Spleen (tissue), 11 donors: ENCODE data around the gene MYL11. TPM values are rescaled to one million over a fixed set of nuclear protein-coding genes. Genes with fewer than 3 reads are reported as not detected.
A peak's percentile ranks its signal among the peaks of the same experiment; 100 is the strongest.

Source experiments
- DNase-seq: peaks from one replicate; pipeline ENCODE4 v3.0.0-alpha.2; 2020
- H3K27ac ChIP-seq, 8 donors: fragments of 200-600 bp; sonication (generic) in 7 of 8; 1 replicate in 4 of 8; 2 replicates in 4 of 8; pipeline versions ENCODE4 v1.5.0 to v1.8.0; 2016 to 2021; ENCODE audit warnings: inconsistent platforms in 4 of 8, mild to moderate bottlenecking in 4 of 8, moderate library complexity in 1 of 8
- H3K27me3 ChIP-seq, 7 donors: fragments of 200-600 bp; sonication (generic) in 6 of 7; replicated peaks in 1 of 7; 1 replicate in 4 of 7; 2 replicates in 3 of 7; pipeline versions ENCODE4 v1.5.0 to v1.8.0; 2016 to 2021; ENCODE audit warnings: inconsistent platforms in 3 of 7, mild to moderate bottlenecking in 1 of 7
- H3K36me3 ChIP-seq, 6 donors: fragments of 200-600 bp; sonication (generic) in 5 of 6; 1 replicate in 4 of 6; 2 replicates in 2 of 6; pipeline versions ENCODE4 v1.5.0 to v1.8.0; 2016 to 2021; ENCODE audit warnings: inconsistent platforms in 2 of 6
- H3K4me1 ChIP-seq, 6 donors: fragments of 200-600 bp; sonication (generic) in 5 of 6; 1 replicate in 3 of 6; 2 replicates in 3 of 6; pipeline versions ENCODE4 v1.5.0 to v1.8.0; 2016 to 2021; ENCODE audit warnings: inconsistent platforms in 3 of 6
- H3K4me3 ChIP-seq, 8 donors: fragments of 200-600 bp; sonication (generic) in 7 of 8; 1 replicate in 4 of 8; 2 replicates in 4 of 8; pipeline versions ENCODE4 v1.5.0 to v1.8.0; 2016 to 2021; ENCODE audit warnings: inconsistent platforms in 4 of 8, mild to moderate bottlenecking in 4 of 8, moderate library complexity in 2 of 8
- H3K9me3 ChIP-seq, 8 donors: fragments of 200-600 bp; sonication (generic) in 7 of 8; 1 replicate in 4 of 8; 2 replicates in 4 of 8; pipeline versions ENCODE4 v1.5.0 to v1.8.0; 2016 to 2021; ENCODE audit warnings: inconsistent platforms in 4 of 8
- CTCF ChIP-seq, 11 experiments: fragments of 200-600 bp in 7 of 11; fragments of 450-650 bp in 4 of 11; sonication (generic) in 4 of 11; IDR thresholded peaks in 8 of 11; conservative IDR thresholded peaks in 3 of 11; 1 replicate in 7 of 11; 2 replicates in 4 of 11; pipeline versions ENCODE4 v1.4.0 to v1.8.0; 2016 to 2021; ENCODE audit warnings: antibody characterized with exemption in 11 of 11, inconsistent platforms in 4 of 11, mild to moderate bottlenecking in 1 of 11
- POLR2A ChIP-seq, 3 donors: fragments of 450-650 bp; IDR thresholded peaks; one replicate each; pipeline ENCODE4 v1.5.1; 2017; ENCODE audit warnings: antibody characterized with exemption in 3 of 3, mild to moderate bottlenecking in 1 of 3
- POLR2AphosphoS5 ChIP-seq, 3 donors: sonication (generic); formaldehyde crosslinking; IDR thresholded peaks; one replicate each; pipeline ENCODE4 v1.5.1; 2017; ENCODE audit warnings: antibody characterized with exemption in 3 of 3
- whole genome bisulfite sequencing, 5 donors: extraction: QIAGEN DNeasy Blood & Tissue Kit in 3 of 5; methylation state at CpG; one replicate each; pipeline versions ENCODE4 v1.1.5 to v1.1.7; 2013 to 2018; 5-methylcytosine and 5-hydroxymethylcytosine counted together
- intact Hi-C: fragments of 100-400 bp; cut with DNase I; formaldehyde crosslinking; loops from one replicate; pipeline ENCODE4 v1.15.0; 2023; ENCODE audit warnings: low total_unique reads
- polyA plus RNA-seq, 3 donors: library from polyadenylated mRNA; stranded (reverse); fragments of 200-250 nt; gene quantifications; one replicate each; pipeline ENCODE4 v1.2.1, GENCODE V29; 2013
- total RNA-seq, 7 donors: library from RNA; depleted of rRNA in 3 of 7; stranded (reverse); fragments of >200 nt in 3 of 7; fragmentation: NEBNext Ultra II Directional in 4 of 7; extraction: Animal tissue kit (Norgen Biotek cat#: 25700) in 4 of 7; gene quantifications; one replicate each; pipeline versions ENCODE4 v1.1.0 to v1.2.1, GENCODE V29; 2016 to 2021
- donor health status: healthy with polysubstance abuse.
- donor health status: DM: no; HTN: no; CAD: no; lungs with moderate emphysema.
- donor health status: DM: no; HTN: no; CAD: no.
- donor health status: Bipolar disorder and iron deficiency.
- donor health status: healthy.
- donor health status: DM: no; HTN: no; CAD: no.
- donor health status: DM: yes; HTN: yes; CAD: no.

Gene MYL11
- total and polyA plus RNA-seq, 10 donors: 1.4 to 4.3 (median 2.8) TPM; not detected in 6

- peak overlapping the region in 7 of 8 donors; percentile 55 to 100 (median 83) for H3K27ac ChIP-seq
- no peak overlapping the region for H3K4me3 ChIP-seq
- H3K4me1 ChIP-seq: peaks cover 16 to 59% (median 40%) of the 10 kb centered on the region in 6 donors
- intact Hi-C loops: no loop called here
- DNase-seq: no peak
- WGBS, 5 donors: 55 to 65% (median 61%) methylated on average over 2 of the region's 2 CpGs
- no peaks in the 10 kb centered on the region for H3K27me3 ChIP-seq
- TF ChIP-seq POLR2AphosphoS5 (IDR thresholded peaks at IDR 0.05): no peak
- TF ChIP-seq CTCF (IDR thresholded peaks at IDR 0.05 in 8 of 11, conservative IDR thresholded peaks at IDR 0.05 in 3 of 11): no peak
- no peak for TF ChIP-seq POLR2A (IDR thresholded peaks at IDR 0.05)
- H3K36me3 ChIP-seq: peaks cover 0 to 11% (median 0%) of the 10 kb centered on the region in 6 donors
- no peaks in the 10 kb centered on the region for H3K9me3 ChIP-seq
Measured at GRCh38 chr16:30383521-30383920, 8.9 kb downstream of the MYL11 start.

- H3K27me3 ChIP-seq: no peaks in the 10 kb centered on the region
- WGBS, 5 donors: 15 to 20% (median 18%) methylated on average over 31 of the region's 31 CpGs
- intact Hi-C loops: no loop called here
- H3K27ac ChIP-seq: peak overlapping the region; percentile 55 to 82 (median 76)
- H3K9me3 ChIP-seq: no peaks in the 10 kb centered on the region
- TF ChIP-seq CTCF (IDR thresholded peaks at IDR 0.05 in 8 of 11, conservative IDR thresholded peaks at IDR 0.05 in 3 of 11): no peak
- no peak for TF ChIP-seq POLR2AphosphoS5 (IDR thresholded peaks at IDR 0.05)
- TF ChIP-seq POLR2A (IDR thresholded peaks at IDR 0.05): no peak
- H3K4me3 ChIP-seq: peak overlapping the region; percentile 57 to 87 (median 82)
- no peak for DNase-seq
- peaks cover 10 to 54% (median 35%) of the 10 kb centered on the region in 6 donors for H3K4me1 ChIP-seq
- peaks cover 0 to 20% (median 13%) of the 10 kb centered on the region in 6 donors for H3K36me3 ChIP-seq
Measured at GRCh38 chr16:30394592-30395154, 20.1 kb downstream of the MYL11 start.

GRCh38 chr16:30395155-30395991 is 20.8 kb downstream of the MYL11 start, which contains the start of gene ZNF48:
Gene ZNF48 (plus strand): TSS chr16:30395420. CDS start chr16:30395795, 375 bp downstream.
- peak; percentile 96 for DNase-seq
- WGBS, 5 donors: 0 to 1% (median 0%) methylated on average over 38 to 103 of the region's 103 CpGs
- H3K4me3 ChIP-seq: peak within 1 kb of the TSS; percentile 57 to 87 (median 82)
- peaks cover 0 to 20% (median 13%) of the 10 kb centered on the region in 6 donors for H3K36me3 ChIP-seq
- H3K4me1 ChIP-seq: peaks cover 10 to 61% (median 41%) of the 10 kb centered on the region in 6 donors
- no peaks in the 10 kb centered on the region for H3K27me3 ChIP-seq
- H3K27ac ChIP-seq: peak within 1 kb of the TSS; percentile 55 to 82 (median 76)
- no peak for TF ChIP-seq POLR2A (IDR thresholded peaks at IDR 0.05)
- peak; percentile 75 to 86 (median 82) for TF ChIP-seq POLR2AphosphoS5 (IDR thresholded peaks at IDR 0.05)
- peak in 6 of 11 experiments; percentile 8 to 59 (median 42) for TF ChIP-seq CTCF (IDR thresholded peaks at IDR 0.05 in 8 of 11, conservative IDR thresholded peaks at IDR 0.05 in 3 of 11)
- intact Hi-C loops: no loop called here
- H3K9me3 ChIP-seq: no peaks in the 10 kb centered on the region
